Stimulated activated CD4-positive, alpha-beta T cell treated with anti-CD3 and anti-CD28 coated beads, Interleukin-4, amount 100 ng/mL, for 48 hours (primary cell): ENCODE results near the gene ARL6IP6.

Source experiments
- DNase-seq, 2 donors: peaks; one replicate each; pipeline ENCODE4 v3.0.0-alpha.2; 2020; ENCODE audit warnings: low read depth in 2 of 2

Gene ARL6IP6

DNA sequence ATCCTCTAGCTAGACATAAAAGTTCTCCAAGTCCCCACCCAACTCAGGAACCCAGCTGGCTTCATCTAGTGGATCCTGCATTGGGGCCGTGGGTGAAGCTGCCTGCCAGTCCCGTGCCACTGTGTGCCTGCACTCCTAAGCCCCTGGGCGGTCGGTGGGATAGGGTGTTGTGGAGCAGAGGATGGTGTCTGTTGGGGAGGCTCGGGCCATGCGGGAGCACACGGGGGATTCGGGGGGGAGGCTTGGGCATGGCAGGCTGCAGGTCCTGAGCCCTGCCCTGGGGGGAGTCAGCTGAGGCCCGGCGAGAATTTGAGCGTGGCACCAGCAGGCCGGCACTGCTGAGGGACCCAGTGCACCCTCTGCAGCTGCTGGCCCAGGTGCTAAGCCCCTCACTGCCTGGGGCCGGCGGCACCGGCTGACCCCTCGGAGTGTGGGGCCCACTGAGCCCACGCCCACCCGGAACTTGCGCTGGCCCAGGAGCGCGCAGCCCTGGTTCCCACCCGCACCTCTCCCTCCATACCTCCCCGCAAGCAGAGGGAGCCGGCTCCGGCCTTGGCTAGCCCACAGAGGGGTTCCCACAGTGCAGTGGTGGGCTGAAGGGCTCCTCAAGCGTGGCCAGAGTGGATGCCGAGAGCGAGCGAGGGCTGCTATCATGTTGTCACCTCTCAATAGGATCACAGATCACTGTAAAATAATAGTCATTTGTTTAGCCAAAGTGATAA lies 86.4 kb downstream of the ARL6IP6 start:
- DNase-seq = no peak

DNA sequence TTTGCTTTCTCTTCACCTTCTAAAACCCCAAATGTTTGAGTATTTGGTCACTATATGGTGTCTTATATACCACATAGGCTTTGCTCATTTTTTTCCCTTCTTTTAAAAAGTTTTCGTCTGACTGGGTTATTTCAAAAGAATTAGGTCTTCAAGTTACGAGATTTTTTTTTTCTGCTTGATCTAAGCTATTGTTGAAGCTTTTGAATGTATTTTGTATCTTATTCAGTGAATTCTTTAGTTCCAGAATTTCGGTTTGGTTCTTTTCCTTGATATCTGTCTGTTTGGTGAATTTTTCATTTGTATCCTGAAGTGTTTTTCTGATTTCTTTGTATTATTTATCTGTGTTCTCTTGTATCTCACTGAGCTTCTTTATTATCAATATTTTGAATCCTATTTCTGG lies 93.5 kb downstream of the ARL6IP6 start:
- no peak for DNase-seq
